CD8-positive, alpha-beta memory T cell (primary cell): ENCODE measurements around the gene FERMT3. TPM values are rescaled to one million over a fixed set of nuclear protein-coding genes. Genes with fewer than 3 reads are reported as not detected.
A peak's percentile ranks its signal among the peaks of the same experiment; 100 is the strongest.

Experiments used
- CTCF ChIA-PET: fragments of 350-600 bp; sonication (Branson Sonifier 250); formaldehyde crosslinking; loops from one replicate; lab custom pipeline; 2021; ENCODE audit warnings: antibody characterized with exemption; lab: Charles Lee
- POLR2A ChIA-PET: fragments of 350-600 bp; sonication (Branson Sonifier 250); formaldehyde crosslinking; loops from one replicate; lab custom pipeline; 2021; ENCODE audit warnings: antibody characterized with exemption; lab: Charles Lee
- DNase-seq, 5 donors: peaks; one replicate each; pipeline versions ENCODE4 v3.0.0 to v3.0.0-alpha.2; 2020 to 2022; ENCODE audit warnings: mixed read lengths in 1 of 5
- H3K27ac ChIP-seq: one replicate; pipeline ENCODE4 v1.7.0; 2013; ENCODE audit warnings: low read depth, mild to moderate bottlenecking, low read length, moderate library complexity
- H3K27me3 ChIP-seq: 2 replicates; pipeline ENCODE4 v1.7.0; 2013; ENCODE audit warnings: low read length, mild to moderate bottlenecking; ENCODE audit not compliant: insufficient read depth, poor library complexity, severe bottlenecking
- H3K36me3 ChIP-seq: 2 replicates; pipeline ENCODE4 v1.7.0; 2013; ENCODE audit warnings: mild to moderate bottlenecking, low read length, moderate library complexity; ENCODE audit not compliant: insufficient read depth
- H3K4me1 ChIP-seq: 2 replicates; pipeline ENCODE4 v1.7.0; 2013; ENCODE audit warnings: mild to moderate bottlenecking, low read length, moderate library complexity; ENCODE audit not compliant: insufficient read depth
- H3K4me3 ChIP-seq: 2 replicates; pipeline ENCODE4 v1.7.0; 2013; ENCODE audit warnings: mild to moderate bottlenecking, low read length
- H3K9me3 ChIP-seq: 2 replicates; pipeline ENCODE4 v1.7.0; 2013; ENCODE audit warnings: mild to moderate bottlenecking, low read length
- H3K27ac Mint-ChIP-seq, 8 donors: one replicate each; pipeline ENCODE4 v1.8.0; 2020 to 2021; ENCODE audit warnings: mixed read lengths in 8 of 8, mild to moderate bottlenecking in 6 of 8, inconsistent platforms in 3 of 8, moderate library complexity in 3 of 8
- H3K27me3 Mint-ChIP-seq, 2 donors: one replicate each; pipeline ENCODE4 v1.8.0; 2020 to 2021; ENCODE audit warnings: mixed read lengths in 2 of 2, mild to moderate bottlenecking in 1 of 2, moderate library complexity in 1 of 2
- H3K36me3 Mint-ChIP-seq, 3 donors: one replicate each; pipeline ENCODE4 v1.8.0; 2020 to 2021; ENCODE audit warnings: mixed read lengths in 3 of 3, inconsistent platforms in 1 of 3, mild to moderate bottlenecking in 1 of 3
- H3K4me1 Mint-ChIP-seq, 3 donors: one replicate each; pipeline ENCODE4 v1.8.0; 2020 to 2021; ENCODE audit warnings: mixed read lengths in 3 of 3, inconsistent platforms in 1 of 3, mild to moderate bottlenecking in 1 of 3
- H3K4me3 Mint-ChIP-seq, 7 donors: one replicate each; pipeline ENCODE4 v1.8.0; 2020 to 2021; ENCODE audit warnings: mixed read lengths in 7 of 7, mild to moderate bottlenecking in 6 of 7, moderate library complexity in 4 of 7, inconsistent platforms in 2 of 7
- H3K9me3 Mint-ChIP-seq, 5 donors: one replicate each; pipeline ENCODE4 v1.8.0; 2020 to 2022; ENCODE audit warnings: mixed read lengths in 5 of 5, mild to moderate bottlenecking in 3 of 5, moderate library complexity in 2 of 5, inconsistent platforms in 1 of 5
- polyA plus RNA-seq: library from polyadenylated mRNA; unstranded; fragments of 300-500 nt; fragmentation: Illumina TruSeq; gene quantifications from one replicate; pipeline ENCODE4 v1.2.3, GENCODE V29; 2021
- total RNA-seq, 2 experiments: library from RNA; stranded (reverse); gene quantifications; one replicate each; pipeline ENCODE4 v1.2.3, GENCODE V29; 2021

Gene FERMT3
- total and polyA plus RNA-seq, 3 experiments from 2014 or later, result 205 to 213 (median 206) TPM

GRCh38 chr11:64251753-64252002 lies 45.2 kb downstream of the FERMT3 start:
- no peaks in the 10 kb centered on the region for H3K9me3 ChIP-seq
- Mint-ChIP-seq H3K36me3 (peaks cover 0 to 11% (median 0%) of the 10 kb centered on the region in 3 donors), H3K4me1 (peaks cover 12 to 36% (median 14%) of the 10 kb centered on the region in 3 donors), H3K27ac (peak overlapping the region in 5 of 8 donors; percentile 54 to 81 (median 67)), H3K27me3 (no peaks in the 10 kb centered on the region), H3K4me3 (peak overlapping the region; percentile 61 to 95 (median 84)), H3K9me3 (no peaks in the 10 kb centered on the region)
- peak overlapping the region; percentile 65 for H3K27ac ChIP-seq
- DNase-seq, result no peak
- H3K27me3 ChIP-seq, result no peaks in the 10 kb centered on the region
- peaks cover 26% of the 10 kb centered on the region for H3K4me1 ChIP-seq
- ChIA-PET POLR2A (interaction anchor here (0.5 to 2.3 kb wide), 5 partner anchors 9 to 50 kb away, joined by 3 to 9 read pairs (median 7); partner anchors contain the start of gene FERMT3), CTCF (interaction anchor here (0.8 to 13.4 kb wide), 11 partner anchors 9 to 90 kb away, joined by 3 to 124 read pairs (median 7); partner anchors contain the start of genes CATSPERZ, ESRRA, FERMT3 and FKBP2)
- no peaks in the 10 kb centered on the region for H3K36me3 ChIP-seq
- peak overlapping the region; percentile 66 for H3K4me3 ChIP-seq

GRCh38 chr11:64252003-64252872 lies 45.7 kb downstream of the FERMT3 start:
- no peak for DNase-seq
- no peaks in the 10 kb centered on the region for H3K9me3 ChIP-seq
- H3K4me1 Mint-ChIP-seq, result peaks cover 11 to 31% (median 14%) of the 10 kb centered on the region in 3 donors
- peak overlapping the region; percentile 66 for H3K4me3 ChIP-seq
- H3K9me3 Mint-ChIP-seq, result no peaks in the 10 kb centered on the region
- ChIA-PET POLR2A (interaction anchor here (1.0 to 2.1 kb wide), 4 partner anchors 10 to 49 kb away, joined by 3 to 9 read pairs (median 6); partner anchors contain the start of gene FERMT3), CTCF (interaction anchor here (0.8 to 13.4 kb wide), 8 partner anchors 9 to 90 kb away, joined by 3 to 124 read pairs (median 12); partner anchors contain the start of genes CATSPERZ, ESRRA, FERMT3 and FKBP2)
- H3K27me3 Mint-ChIP-seq, result no peaks in the 10 kb centered on the region
- peak overlapping the region in 5 of 8 donors; percentile 54 to 81 (median 67) for H3K27ac Mint-ChIP-seq
- peak overlapping the region; percentile 65 for H3K27ac ChIP-seq
- peaks cover 26% of the 10 kb centered on the region for H3K4me1 ChIP-seq
- H3K27me3 ChIP-seq, result no peaks in the 10 kb centered on the region
- H3K36me3 ChIP-seq, result no peaks in the 10 kb centered on the region
- H3K4me3 Mint-ChIP-seq, result peak overlapping the region; percentile 61 to 95 (median 84)
- H3K36me3 Mint-ChIP-seq, result peaks cover 0 to 12% (median 0%) of the 10 kb centered on the region in 3 donors

- no peak overlapping the region for H3K4me3 ChIP-seq
- H3K9me3 ChIP-seq, result no peaks in the 10 kb centered on the region
- Mint-ChIP-seq H3K9me3 (no peaks in the 10 kb centered on the region), H3K4me1 (peaks cover 10 to 28% (median 11%) of the 10 kb centered on the region in 3 donors), H3K36me3 (peaks cover 0 to 17% (median 0%) of the 10 kb centered on the region in 3 donors), H3K27me3 (no peaks in the 10 kb centered on the region), H3K4me3 (peak overlapping the region in 5 of 7 donors; percentile 8 to 68 (median 41)), H3K27ac (peak overlapping the region in 1 of 8 donors; percentile 41)
- H3K36me3 ChIP-seq, result no peaks in the 10 kb centered on the region
- ChIA-PET CTCF (interaction anchor here (1.3 to 13.4 kb wide), 5 partner anchors 17 to 65 kb away, joined by 3 to 124 read pairs (median 9); partner anchors contain the start of genes CATSPERZ, ESRRA, FERMT3 and PRDX5), POLR2A (interaction anchor here (1.0 to 2.1 kb wide), 2 partner anchors 16 to 47 kb away, joined by 4 to 9 read pairs; partner anchors contain the start of gene FERMT3)
- H3K4me1 ChIP-seq, result peaks cover 26% of the 10 kb centered on the region
- H3K27me3 ChIP-seq, result no peaks in the 10 kb centered on the region
- no peak for DNase-seq
- no peak overlapping the region for H3K27ac ChIP-seq
These were observed 46.5 kb downstream of the FERMT3 start for GRCh38 chr11:64253043-64253442.

- peak overlapping the region in 1 of 8 donors; percentile 69 for H3K27ac Mint-ChIP-seq
These were observed 47.0 kb downstream of the FERMT3 start for GRCh38 chr11:64253481-64253880.

GRCh38 chr11:64254326-64254725 lies 47.8 kb downstream of the FERMT3 start:
- Histone ChIP-seq H3K9me3 (no peaks in the 10 kb centered on the region), H3K27ac (no peak overlapping the region), H3K4me3 (no peak overlapping the region), H3K36me3 (no peaks in the 10 kb centered on the region), H3K27me3 (no peaks in the 10 kb centered on the region), H3K4me1 (peaks cover 26% of the 10 kb centered on the region)
- no peaks in the 10 kb centered on the region for H3K9me3 Mint-ChIP-seq
- peaks cover 7 to 27% (median 11%) of the 10 kb centered on the region in 3 donors for H3K4me1 Mint-ChIP-seq
- H3K27ac Mint-ChIP-seq, result peak overlapping the region in 1 of 8 donors; percentile 69
- peaks cover 0 to 22% (median under 1%) of the 10 kb centered on the region in 3 donors for H3K36me3 Mint-ChIP-seq
- CTCF ChIA-PET, result interaction anchor here (0.7 to 2.2 kb wide), 6 partner anchors 8 to 63 kb away, joined by 3 to 9 read pairs (median 4); partner anchors contain the start of genes FERMT3, PRDX5 and TRMT112
- peak overlapping the region in 1 of 7 donors; percentile 72 for H3K4me3 Mint-ChIP-seq
- no peak for DNase-seq
- H3K27me3 Mint-ChIP-seq, result no peaks in the 10 kb centered on the region
- POLR2A ChIA-PET, result interaction anchor here (0.6 kb wide), 1 partner anchor 13 kb away, joined by 6 read pairs; no protein-coding TSS in a partner anchor

More at GRCh38 chr11:64253481-64253880, 47.0 kb downstream of the FERMT3 start:
- ChIA-PET POLR2A (no interaction called here), CTCF (interaction anchor here (1.0 to 2.2 kb wide), 5 partner anchors 11 to 64 kb away, joined by 3 to 9 read pairs (median 5); partner anchors contain the start of genes FERMT3, PRDX5 and TRMT112)
- H3K4me3 Mint-ChIP-seq, result peak overlapping the region in 5 of 7 donors; percentile 8 to 68 (median 29)
- peaks cover 6 to 27% (median 11%) of the 10 kb centered on the region in 3 donors for H3K4me1 Mint-ChIP-seq
- no peak overlapping the region for H3K27ac ChIP-seq
- H3K4me1 ChIP-seq, result peaks cover 26% of the 10 kb centered on the region
- no peaks in the 10 kb centered on the region for H3K36me3 ChIP-seq
- H3K9me3 ChIP-seq, result no peaks in the 10 kb centered on the region
- H3K36me3 Mint-ChIP-seq, result peaks cover 0 to 19% (median 0%) of the 10 kb centered on the region in 3 donors
- no peaks in the 10 kb centered on the region for H3K27me3 Mint-ChIP-seq
- H3K27me3 ChIP-seq, result no peaks in the 10 kb centered on the region
- H3K4me3 ChIP-seq, result no peak overlapping the region
- no peaks in the 10 kb centered on the region for H3K9me3 Mint-ChIP-seq
- DNase-seq, result no peak

- Mint-ChIP-seq H3K4me1 (peaks cover 8 to 30% (median 13%) of the 10 kb centered on the region in 3 donors), H3K4me3 (no peak overlapping the region), H3K9me3 (no peaks in the 10 kb centered on the region), H3K27me3 (no peaks in the 10 kb centered on the region), H3K27ac (peak overlapping the region in 1 of 8 donors; percentile 43), H3K36me3 (peaks cover 0 to 31% (median 3%) of the 10 kb centered on the region in 3 donors)
- no peaks in the 10 kb centered on the region for H3K36me3 ChIP-seq
- peaks cover 24% of the 10 kb centered on the region for H3K4me1 ChIP-seq
- H3K9me3 ChIP-seq, result no peaks in the 10 kb centered on the region
- no peak for DNase-seq
- ChIA-PET POLR2A (no interaction called here), CTCF (interaction anchor here (0.7 to 2.7 kb wide), 4 partner anchors 9 to 49 kb away, joined by 3 to 9 read pairs (median 5); no protein-coding TSS in a partner anchor)
- H3K4me3 ChIP-seq, result no peak overlapping the region
- no peaks in the 10 kb centered on the region for H3K27me3 ChIP-seq
- no peak overlapping the region for H3K27ac ChIP-seq
These were observed 48.9 kb downstream of the FERMT3 start for GRCh38 chr11:64255135-64256128.

GRCh38 chr11:64256300-64256699 lies 49.8 kb downstream of the FERMT3 start:
- no peaks in the 10 kb centered on the region for H3K27me3 ChIP-seq
- peaks cover 6 to 23% (median 13%) of the 10 kb centered on the region in 3 donors for H3K4me1 Mint-ChIP-seq
- no peak overlapping the region for H3K4me3 ChIP-seq
- H3K9me3 Mint-ChIP-seq, result no peaks in the 10 kb centered on the region
- H3K36me3 ChIP-seq, result no peaks in the 10 kb centered on the region
- DNase-seq, result no peak
- CTCF ChIA-PET, result interaction anchor here (1.0 to 2.7 kb wide), 3 partner anchors 45 to 52 kb away, joined by 3 to 7 read pairs (median 4); no protein-coding TSS in a partner anchor
- no peaks in the 10 kb centered on the region for H3K27me3 Mint-ChIP-seq
- H3K4me3 Mint-ChIP-seq, result no peak overlapping the region
- H3K4me1 ChIP-seq, result peaks cover 17% of the 10 kb centered on the region
- H3K9me3 ChIP-seq, result no peaks in the 10 kb centered on the region
- no peak overlapping the region for H3K27ac Mint-ChIP-seq
- POLR2A ChIA-PET, result interaction anchor here (0.6 kb wide), 1 partner anchor 30 kb away, joined by 3 read pairs; no protein-coding TSS in a partner anchor
- H3K27ac ChIP-seq, result no peak overlapping the region
- H3K36me3 Mint-ChIP-seq, result peaks cover 0 to 31% (median 3%) of the 10 kb centered on the region in 3 donors
